Cardiac fibroblast (primary cell): ENCODE results near the gene KLHL28.

Experiments used
- DNase-seq, 2 donors: peaks; one replicate each; pipeline versions ENCODE4 v3.0.0 to v3.0.0-alpha.2; 2010; ENCODE audit warnings: low read depth in 2 of 2
- H3K4me3 ChIP-seq, 2 donors: replicated peaks in 1 of 2; 1 replicate in 1 of 2; 2 replicates in 1 of 2; pipeline ENCODE4 v1.5.1; 2011; ENCODE audit warnings: low read depth in 2 of 2, low read length in 2 of 2, mild to moderate bottlenecking in 2 of 2, moderate library complexity in 1 of 2
- CTCF ChIP-seq: IDR thresholded peaks from one replicate; pipeline ENCODE4 v1.5.1; 2011; ENCODE audit warnings: low read depth, mild to moderate bottlenecking, low read length, inconsistent platforms

KLHL28 gene

GRCh38 chr14:44937547-44937946 lies 24.2 kb downstream of the KLHL28 start:
- TF ChIP-seq CTCF = no peak
- no peak overlapping the region for H3K4me3 ChIP-seq

GRCh38 chr14:44935155-44935554 lies 26.6 kb downstream of the KLHL28 start:
- H3K4me3 ChIP-seq = no peak overlapping the region
- no peak for DNase-seq
- no peak for TF ChIP-seq CTCF

More at GRCh38 chr14:44937547-44937946, 24.2 kb downstream of the KLHL28 start:
- no peak for DNase-seq

- no peak for DNase-seq
- TF ChIP-seq CTCF = no peak
- H3K4me3 ChIP-seq = no peak overlapping the region
Observed at GRCh38 chr14:44928793-44929192, 33.0 kb downstream of the KLHL28 start.

GRCh38 chr14:44914849-44915248 lies 46.9 kb downstream of the KLHL28 start:
- TF ChIP-seq CTCF = no peak
- DNase-seq = peak; percentile 37 to 67
- H3K4me3 ChIP-seq = no peak overlapping the region

- H3K4me3 ChIP-seq = peak overlapping the region; percentile 25 to 45
- no peak for TF ChIP-seq CTCF
- no peak for DNase-seq
Observed at GRCh38 chr14:44912041-44912869, 49.5 kb downstream of the KLHL28 start.

- no peak for DNase-seq
- no peak for TF ChIP-seq CTCF
- no peak overlapping the region for H3K4me3 ChIP-seq
Observed at GRCh38 chr14:44910821-44911220, 50.9 kb downstream of the KLHL28 start.
